A673 (cell line): ENCODE results near the gene ADCY6.

ENCODE experiments used
- EZH2 ChIP-seq: fragments of 200-600 bp; sonication (generic); IDR thresholded peaks from 2 replicates; pipeline ENCODE4 v1.6.1; 2017; ENCODE audit warnings: borderline replicate concordance, low read depth, mild to moderate bottlenecking, mixed read lengths, antibody characterized with exemption, low read length; ENCODE audit not compliant: poor library complexity, severe bottlenecking
- TF ChIP-seq, protein P1 (sequence below): fragments of 300-800, 200-600 bp; sonication (generic); conservative IDR thresholded peaks from 2 replicates; pipeline ENCODE4 v1.5.1; 2017; ENCODE audit warnings: low read depth, mild to moderate bottlenecking, antibody characterized with exemption, low read length, moderate library complexity, mixed read lengths

- TF ChIP-seq, protein P1, sequence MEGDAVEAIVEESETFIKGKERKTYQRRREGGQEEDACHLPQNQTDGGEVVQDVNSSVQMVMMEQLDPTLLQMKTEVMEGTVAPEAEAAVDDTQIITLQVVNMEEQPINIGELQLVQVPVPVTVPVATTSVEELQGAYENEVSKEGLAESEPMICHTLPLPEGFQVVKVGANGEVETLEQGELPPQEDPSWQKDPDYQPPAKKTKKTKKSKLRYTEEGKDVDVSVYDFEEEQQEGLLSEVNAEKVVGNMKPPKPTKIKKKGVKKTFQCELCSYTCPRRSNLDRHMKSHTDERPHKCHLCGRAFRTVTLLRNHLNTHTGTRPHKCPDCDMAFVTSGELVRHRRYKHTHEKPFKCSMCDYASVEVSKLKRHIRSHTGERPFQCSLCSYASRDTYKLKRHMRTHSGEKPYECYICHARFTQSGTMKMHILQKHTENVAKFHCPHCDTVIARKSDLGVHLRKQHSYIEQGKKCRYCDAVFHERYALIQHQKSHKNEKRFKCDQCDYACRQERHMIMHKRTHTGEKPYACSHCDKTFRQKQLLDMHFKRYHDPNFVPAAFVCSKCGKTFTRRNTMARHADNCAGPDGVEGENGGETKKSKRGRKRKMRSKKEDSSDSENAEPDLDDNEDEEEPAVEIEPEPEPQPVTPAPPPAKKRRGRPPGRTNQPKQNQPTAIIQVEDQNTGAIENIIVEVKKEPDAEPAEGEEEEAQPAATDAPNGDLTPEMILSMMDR: no peak
- no peak for TF ChIP-seq EZH2
These were observed 38.7 kb upstream of the ADCY6 start for GRCh38 chr12:48827513-48828096.
